Superior temporal gyrus (tissue), 1 donor: ENCODE results near the gene OR10A5.
"Not testable (repeated sequence)": the region's sequence is repeated elsewhere in the genome, so short reads cannot be mapped to it uniquely, and the experiment has no call there.

ENCODE experiments used
- DNase-seq: peaks from one replicate; pipeline ENCODE4 v3.0.0-alpha.2; 2016; ENCODE audit errors: extremely low spot score

OR10A5 gene

GRCh38 chr11:6845383-6845782, at the start of gene OR10A5:
Gene OR10A5 (plus strand): TSS chr11:6845683. CDS start chr11:6845683, 0 bp downstream.
- no peak for DNase-seq

GRCh38 chr11:6799402-6799801, 46.1 kb upstream of the OR10A5 start, which contains the start of gene OR6A2:
Gene OR6A2 (minus strand): TSS chr11:6799689. CDS start chr11:6795708, 3,981 bp downstream.
- DNase-seq, result no peak

- not testable (repeated sequence) for DNase-seq
These were observed 44.4 kb upstream of the OR10A5 start for GRCh38 chr11:6801075-6801474.

- DNase-seq, result peak; percentile 48
These were observed 33.0 kb upstream of the OR10A5 start for GRCh38 chr11:6812390-6813005.

GRCh38 chr11:6813656-6814055, 31.8 kb upstream of the OR10A5 start:
- no peak for DNase-seq

GRCh38 chr11:6817694-6818093, 27.8 kb upstream of the OR10A5 start:
- DNase-seq, result no peak

- DNase-seq, result no peak
These were observed 26.5 kb upstream of the OR10A5 start for GRCh38 chr11:6818967-6819366.

- no peak for DNase-seq
These were observed 21.2 kb upstream of the OR10A5 start for GRCh38 chr11:6824136-6824823.

- no peak for DNase-seq
These were observed 20.2 kb upstream of the OR10A5 start for GRCh38 chr11:6825231-6825744.

- no peak for DNase-seq
These were observed 17.4 kb upstream of the OR10A5 start for GRCh38 chr11:6828103-6828502.

- no peak for DNase-seq
These were observed 12.1 kb upstream of the OR10A5 start for GRCh38 chr11:6833356-6833755.

GRCh38 chr11:6834021-6834420, 11.5 kb upstream of the OR10A5 start:
- DNase-seq, result no peak

GRCh38 chr11:6841694-6842093, 3.8 kb upstream of the OR10A5 start:
- no peak for DNase-seq

- no peak for DNase-seq
These were observed 1.8 kb upstream of the OR10A5 start for GRCh38 chr11:6843670-6844069.

GRCh38 chr11:6844356-6844755, 1.1 kb upstream of the OR10A5 start:
- DNase-seq, result no peak

- DNase-seq, result no peak
These were observed 5.0 kb downstream of the OR10A5 start for GRCh38 chr11:6850526-6850925.

- not testable (repeated sequence) for DNase-seq
These were observed 9.3 kb downstream of the OR10A5 start for GRCh38 chr11:6854801-6855200.

- no peak for DNase-seq
These were observed 10.6 kb downstream of the OR10A5 start for GRCh38 chr11:6855971-6856541.

GRCh38 chr11:6856871-6857270, 11.4 kb downstream of the OR10A5 start:
- DNase-seq, result no peak

- no peak for DNase-seq
These were observed 17.5 kb downstream of the OR10A5 start, which contains the start of gene OR10A2 for GRCh38 chr11:6862961-6863360. Gene OR10A2 (plus strand): TSS chr11:6863057. CDS start chr11:6869755, 6,698 bp downstream.

- DNase-seq, result no peak
These were observed 19.0 kb downstream of the OR10A5 start for GRCh38 chr11:6864438-6864837.

- DNase-seq, result no peak
These were observed 25.8 kb downstream of the OR10A5 start for GRCh38 chr11:6871278-6871677.

- no peak for DNase-seq
These were observed 30.3 kb downstream of the OR10A5 start for GRCh38 chr11:6875761-6876160.
